PC-9 (cell line): Measurements from ENCODE around the gene EPN1. TPM values are rescaled to one million over a fixed set of nuclear protein-coding genes. Genes with fewer than 3 reads are reported as not detected.
A peak's percentile ranks its signal among the peaks of the same experiment; 100 is the strongest.

ENCODE experiments used
- BruUV-seq: library from RNA; stranded (reverse); fragments of 400-500 nt; replicated peaks from 2 replicates; lab custom pipeline; 2021; lab: Mats Ljungman, UMichigan
- CTCF ChIA-PET: fragments of 300-600 bp; sonication (Branson Sonifier 250); formaldehyde crosslinking; loops from one replicate; lab custom pipeline; 2022; ENCODE audit warnings: antibody characterized with exemption; lab: Charles Lee
- POLR2A ChIA-PET: fragments of 300-600 bp; sonication (Branson Sonifier 250); formaldehyde crosslinking; loops from one replicate; lab custom pipeline; 2022; ENCODE audit warnings: antibody characterized with exemption; ENCODE audit not compliant: unreplicated experiment; lab: Charles Lee
- DNase-seq, 2 experiments: peaks; one replicate each; pipeline versions ENCODE4 v3.0.0 to v3.0.0-alpha.2; 2015 to 2022; ENCODE audit warnings: mixed read lengths in 1 of 2
- H2AFZ ChIP-seq: fragments of 200-600 bp; sonication (generic); 2 replicates; pipeline ENCODE4 v1.8.1; 2017; ENCODE audit warnings: antibody characterized with exemption
- H3F3A ChIP-seq: fragments of 200-600 bp; sonication (generic); 2 replicates; pipeline ENCODE4 v1.8.1; 2017; ENCODE audit warnings: antibody characterized with exemption, mild to moderate bottlenecking, low read depth; ENCODE audit not compliant: insufficient read depth
- H3K27ac ChIP-seq: fragments of 200-600 bp; sonication (generic); 2 replicates; pipeline ENCODE4 v1.6.1; 2016; ENCODE audit warnings: mixed run types
- H3K27me3 ChIP-seq: fragments of 200-600 bp; sonication (generic); 2 replicates; pipeline ENCODE4 v1.6.1; 2016; ENCODE audit warnings: low read depth, mixed run types; ENCODE audit not compliant: insufficient read depth
- H3K36me3 ChIP-seq: fragments of 200-600 bp; sonication (generic); 2 replicates; pipeline ENCODE4 v1.6.1; 2016; ENCODE audit warnings: low read depth, mixed run types
- H3K4me1 ChIP-seq: fragments of 200-600 bp; sonication (generic); replicated peaks from 2 replicates; pipeline ENCODE4 v1.6.1; 2016; ENCODE audit warnings: mixed run types; ENCODE audit not compliant: insufficient read depth
- H3K4me2 ChIP-seq: fragments of 200-600 bp; sonication (generic); 2 replicates; pipeline ENCODE4 v1.6.1; 2017; ENCODE audit warnings: mixed run types
- H3K4me3 ChIP-seq: fragments of 200-600 bp; sonication (generic); 2 replicates; pipeline ENCODE4 v1.6.1; 2016; ENCODE audit warnings: mixed run types
- H3K79me2 ChIP-seq: fragments of 200-600 bp; sonication (generic); 2 replicates; pipeline ENCODE4 v1.6.1; 2017; ENCODE audit warnings: low read depth, mixed run types
- H3K9me2 ChIP-seq: fragments of 200-600 bp; sonication (generic); 2 replicates; pipeline ENCODE4 v1.8.1; 2017; ENCODE audit warnings: mild to moderate bottlenecking; ENCODE audit not compliant: insufficient read depth
- H3K9me3 ChIP-seq: fragments of 200-600 bp; sonication (generic); 2 replicates; pipeline ENCODE4 v1.8.1; 2016; ENCODE audit warnings: low read depth; ENCODE audit not compliant: insufficient read depth
- H4K20me1 ChIP-seq: fragments of 200-600 bp; sonication (generic); 2 replicates; pipeline ENCODE4 v1.8.1; 2017; ENCODE audit not compliant: insufficient read depth
- CTCF ChIP-seq: fragments of 200-600 bp; sonication (generic); conservative IDR thresholded peaks from 2 replicates; pipeline ENCODE4 v1.6.1; 2017; ENCODE audit warnings: mixed run types, antibody characterized with exemption, mild to moderate bottlenecking, moderate library complexity
- EZH2 ChIP-seq: fragments of 200-600 bp; sonication (generic); IDR thresholded peaks from 2 replicates; pipeline ENCODE4 v1.8.0; 2017; ENCODE audit warnings: antibody characterized with exemption, low read depth
- intact Hi-C: fragments of 100-400 bp; cut with micrococcal nuclease; formaldehyde crosslinking; loops from one replicate; pipeline ENCODE4 v1.10.0; 2022; ENCODE audit not compliant: unreplicated experiment
- total RNA-seq: library from RNA; stranded (reverse); gene quantifications from 2 replicates; pipeline ENCODE4 v1.2.3, GENCODE V29; 2021

Gene EPN1
- total RNA-seq, 1 experiment from 2014 or later: 232 TPM

GRCh38 chr19:55652311-55653128 is 22.5 kb upstream of the EPN1 start:
- intact Hi-C loops: loop anchor here (5.0 kb wide), 1 partner anchor 490 kb away; the partner anchor contains the start of gene ZNF444

GRCh38 chr19:55653651-55654322 is 21.2 kb upstream of the EPN1 start:
- BruUV-seq: TSS peak; percentile 84
- Histone ChIP-seq H3K9me2 (no peaks in the 10 kb centered on the region), H3K4me2 (peak overlapping the region; percentile 79), H4K20me1 (peaks cover 33% of the 10 kb centered on the region), H3K4me1 (peaks cover 25% of the 10 kb centered on the region), H3F3A (peaks cover 10% of the 10 kb centered on the region; the same call in 1 of the 2 replicates), H3K9me3 (no peaks in the 10 kb centered on the region), H3K27me3 (no peaks in the 10 kb centered on the region), H3K79me2 (peaks cover 39% of the 10 kb centered on the region), H3K27ac (peak overlapping the region; percentile 95), H3K36me3 (peaks cover 18% of the 10 kb centered on the region; the same call in 1 of the 2 replicates), H2AFZ (peak overlapping the region; percentile 68), H3K4me3 (peak overlapping the region; percentile 72)
- intact Hi-C loops: loop anchor here (1.0 to 5.0 kb wide), 3 partner anchors 10 to 489 kb away; partner anchors contain the start of genes ZNF444 and ZNF581
- peak; percentile 97 for TF ChIP-seq CTCF
- TF ChIP-seq EZH2: no peak
- peak; percentile 96 to 99 for DNase-seq
- POLR2A ChIA-PET: interaction anchor here (0.6 to 1.4 kb wide), 15 partner anchors 11 to 1193 kb away, joined by 3 to 13 read pairs (median 4); partner anchors contain the start of genes FIZ1, LENG9, UBE2S and ZNF581
- CTCF ChIA-PET: interaction anchor here (0.7 to 1.3 kb wide), 8 partner anchors 14 to 680 kb away, joined by 4 to 11 read pairs (median 4); no protein-coding TSS in a partner anchor

More at GRCh38 chr19:55652311-55653128, 22.5 kb upstream of the EPN1 start:
- CTCF ChIA-PET: interaction anchor here (0.7 to 0.9 kb wide), 3 partner anchors 166 to 681 kb away, joined by 4 read pairs; no protein-coding TSS in a partner anchor
- H3K9me2 ChIP-seq: no peaks in the 10 kb centered on the region
- no peaks in the 10 kb centered on the region for H3K9me3 ChIP-seq
- BruUV-seq: no TSS peak
- peak overlapping the region; percentile 79 for H3K4me2 ChIP-seq
- peaks cover 17% of the 10 kb centered on the region for H3K4me1 ChIP-seq
- TF ChIP-seq CTCF (no peak), EZH2 (no peak)
- H4K20me1 ChIP-seq: peaks cover 20% of the 10 kb centered on the region
- H3K27ac ChIP-seq: no peak overlapping the region
- H3K36me3 ChIP-seq: peaks cover 14% of the 10 kb centered on the region; the same call in 1 of the 2 replicates
- POLR2A ChIA-PET: no interaction called here
- H3F3A ChIP-seq: peaks cover 13% of the 10 kb centered on the region; the same call in 1 of the 2 replicates
- H3K27me3 ChIP-seq: no peaks in the 10 kb centered on the region
- peak overlapping the region; percentile 72; the same call in 1 of the 2 replicates for H3K4me3 ChIP-seq
- no peak overlapping the region for H2AFZ ChIP-seq
- peaks cover 30% of the 10 kb centered on the region for H3K79me2 ChIP-seq
- peak in 1 of 2 experiments; percentile 25 for DNase-seq
